ENCODE data around the gene GABRA4. TPM values are rescaled to one million over a fixed set of nuclear protein-coding genes. Genes with fewer than 3 reads are reported as not detected.

The GABRA4 gene
- 17.5 TPM for polyA plus RNA-seq (2012; ENCODE audit: insufficient read depth, insufficient read length, low read depth)

DNA sequence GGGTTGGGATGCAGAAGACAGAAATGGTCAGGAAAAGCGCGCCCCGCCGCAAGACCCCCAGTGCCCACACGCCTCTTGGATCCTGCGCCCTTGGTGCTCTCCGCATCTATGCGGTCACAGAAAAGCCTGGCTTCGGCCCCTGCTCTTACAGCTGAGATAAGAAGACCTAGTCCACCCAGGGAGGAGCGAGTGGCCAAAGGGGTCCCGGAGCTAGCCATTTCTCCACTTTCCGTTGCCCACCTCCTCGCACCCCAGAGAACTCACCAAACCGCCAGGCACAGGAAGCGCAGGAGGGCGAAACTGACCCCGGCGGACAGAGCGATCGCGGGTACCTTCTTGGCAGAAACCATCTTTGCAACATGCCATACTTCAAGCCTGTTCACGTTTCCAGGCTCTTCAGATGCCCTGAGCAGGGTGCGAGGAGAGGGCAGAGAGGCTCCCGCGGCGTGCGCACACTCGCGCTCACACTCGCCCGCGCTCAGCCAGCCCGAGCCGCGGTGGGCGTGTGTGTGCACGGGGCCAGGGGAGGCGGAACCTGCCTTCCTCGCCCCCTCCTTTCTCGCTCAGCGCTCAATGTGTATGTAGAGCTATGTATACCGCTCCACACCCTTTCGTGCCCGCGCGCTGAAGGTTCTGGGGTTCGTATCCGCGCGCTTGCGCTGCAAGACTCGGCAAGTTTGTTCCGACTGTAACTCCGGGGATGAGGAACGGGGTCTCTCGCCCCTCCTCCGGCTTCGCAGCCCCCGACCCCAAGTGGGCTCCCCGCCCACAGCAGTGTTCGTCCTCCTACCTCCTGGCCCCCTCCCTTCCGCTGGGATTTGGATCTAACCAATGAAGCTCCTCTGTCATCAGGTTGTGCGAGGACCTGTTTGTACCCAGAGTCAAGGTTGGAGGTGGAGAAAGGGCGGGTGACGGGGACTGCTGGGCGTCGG, at the start of gene GABRA4:
Gene GABRA4, minus strand, starts transcription at position 507 of the 932 bp plus-strand sequence. Its CDS starts 157 bp downstream, at position 350.
- Histone ChIP-seq H3K4me1 (no peaks in the 10 kb centered on the region), H3K36me3 (no peaks in the 10 kb centered on the region), H3K4me3 (ENCODE audit: low read depth, low read length) (peak within 1 kb of the TSS; percentile 82), H3K27me3 (peaks cover 4% of the 10 kb centered on the region; the same call in 1 of the 2 replicates), H3K9me3 (no peaks in the 10 kb centered on the region)
- DNase-seq, result peak; percentile 36
- TF ChIP-seq CTCF (IDR thresholded peaks at IDR 0.05; ENCODE audit: low read depth, low read length), result no peak

DNA sequence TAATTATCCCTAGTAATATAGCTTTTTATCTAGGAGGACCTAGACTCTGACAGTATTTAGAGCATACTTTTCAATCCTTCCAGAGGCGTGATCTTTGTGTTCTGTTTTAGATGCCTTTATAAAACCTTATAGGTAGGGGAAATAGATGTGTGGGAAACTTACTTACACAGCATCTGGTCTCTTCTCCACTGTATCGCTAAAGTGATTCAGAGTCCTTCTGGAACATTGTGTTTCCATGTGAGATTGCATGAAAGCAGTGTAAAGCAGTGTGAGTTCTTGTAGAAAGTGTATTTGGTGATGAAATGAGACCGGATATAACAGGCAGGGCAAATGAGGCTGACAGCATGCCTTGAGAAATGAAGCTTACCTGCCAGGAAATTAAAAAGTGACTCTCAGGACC, 47.4 kb upstream of the GABRA4 start:
- no peaks in the 10 kb centered on the region for H3K27me3 ChIP-seq
- no peak overlapping the region for H3K4me3 ChIP-seq (ENCODE audit: low read depth, low read length)
- peaks cover 4% of the 10 kb centered on the region for H3K4me1 ChIP-seq
- no peaks in the 10 kb centered on the region for H3K9me3 ChIP-seq
- H3K36me3 ChIP-seq, result no peaks in the 10 kb centered on the region
- TF ChIP-seq CTCF (IDR thresholded peaks at IDR 0.05; ENCODE audit: low read depth, low read length), result no peak
- no peak for DNase-seq

DNA sequence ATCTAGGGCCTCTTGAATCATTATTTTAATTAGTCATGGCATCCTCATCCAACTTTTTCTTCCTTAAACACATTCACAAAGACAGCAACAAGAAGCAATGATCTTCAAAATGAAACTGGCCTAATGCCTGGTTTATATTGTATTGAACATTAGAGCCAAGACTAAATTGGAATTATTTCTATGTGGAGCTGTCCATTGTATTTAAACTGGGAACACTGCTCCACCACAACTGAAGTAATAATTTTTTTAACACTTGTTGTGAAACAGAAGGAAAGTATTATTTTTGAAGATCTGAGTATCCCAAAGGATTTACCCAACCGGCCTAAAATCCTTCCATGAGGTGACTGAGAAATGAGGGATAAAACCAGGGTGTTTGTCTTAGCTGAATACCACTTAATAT, 44.9 kb upstream of the GABRA4 start:
- TF ChIP-seq CTCF (IDR thresholded peaks at IDR 0.05; ENCODE audit: low read depth, low read length), result no peak
- H3K9me3 ChIP-seq, result no peaks in the 10 kb centered on the region
- no peak overlapping the region for H3K4me3 ChIP-seq (ENCODE audit: low read depth, low read length)
- DNase-seq, result no peak
- H3K36me3 ChIP-seq, result no peaks in the 10 kb centered on the region
- H3K27me3 ChIP-seq, result no peaks in the 10 kb centered on the region
- H3K4me1 ChIP-seq, result peaks cover 9% of the 10 kb centered on the region

DNA sequence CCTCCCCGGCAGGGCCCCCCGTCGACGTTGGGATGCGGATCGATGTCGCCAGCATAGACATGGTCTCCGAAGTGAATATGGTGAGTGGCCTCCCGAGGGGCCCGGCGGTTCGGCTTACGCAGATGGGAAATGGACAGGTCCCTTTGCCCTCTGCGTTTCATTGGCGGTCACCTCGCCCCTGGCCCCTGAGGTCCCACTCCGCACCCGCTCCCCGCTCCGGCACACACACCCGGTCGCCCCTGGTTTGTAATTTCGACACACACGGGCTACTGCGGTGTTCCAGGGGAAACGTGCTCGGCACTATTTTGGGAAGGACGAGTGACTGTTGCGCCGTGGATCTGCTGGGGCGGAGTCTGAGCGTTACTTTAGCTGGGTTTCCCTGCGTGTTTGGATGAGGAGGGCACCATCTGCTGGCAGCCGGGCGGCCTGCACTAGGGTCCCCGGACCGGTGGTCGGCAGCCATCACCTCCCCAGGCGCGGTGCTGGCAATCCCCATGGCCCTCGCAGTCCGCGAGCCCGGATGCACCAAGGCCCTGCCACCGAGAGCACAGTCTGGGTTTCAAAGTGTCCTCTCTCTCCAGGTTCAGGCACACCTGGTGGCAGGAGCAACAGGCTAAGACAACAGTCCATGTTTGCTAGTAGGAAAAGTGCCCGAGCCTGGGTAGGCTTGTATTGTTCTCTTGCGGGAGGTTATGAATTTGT, 39.2 kb upstream of the GABRA4 start:
- H3K27me3 ChIP-seq, result no peaks in the 10 kb centered on the region
- peak overlapping the region; percentile 89 for H3K4me3 ChIP-seq (ENCODE audit: low read depth, low read length)
- H3K4me1 ChIP-seq, result peaks cover 9% of the 10 kb centered on the region
- peak; percentile 91 for DNase-seq
- no peaks in the 10 kb centered on the region for H3K9me3 ChIP-seq
- H3K36me3 ChIP-seq, result no peaks in the 10 kb centered on the region
- TF ChIP-seq CTCF (IDR thresholded peaks at IDR 0.05; ENCODE audit: low read depth, low read length), result peak; percentile 84

DNA sequence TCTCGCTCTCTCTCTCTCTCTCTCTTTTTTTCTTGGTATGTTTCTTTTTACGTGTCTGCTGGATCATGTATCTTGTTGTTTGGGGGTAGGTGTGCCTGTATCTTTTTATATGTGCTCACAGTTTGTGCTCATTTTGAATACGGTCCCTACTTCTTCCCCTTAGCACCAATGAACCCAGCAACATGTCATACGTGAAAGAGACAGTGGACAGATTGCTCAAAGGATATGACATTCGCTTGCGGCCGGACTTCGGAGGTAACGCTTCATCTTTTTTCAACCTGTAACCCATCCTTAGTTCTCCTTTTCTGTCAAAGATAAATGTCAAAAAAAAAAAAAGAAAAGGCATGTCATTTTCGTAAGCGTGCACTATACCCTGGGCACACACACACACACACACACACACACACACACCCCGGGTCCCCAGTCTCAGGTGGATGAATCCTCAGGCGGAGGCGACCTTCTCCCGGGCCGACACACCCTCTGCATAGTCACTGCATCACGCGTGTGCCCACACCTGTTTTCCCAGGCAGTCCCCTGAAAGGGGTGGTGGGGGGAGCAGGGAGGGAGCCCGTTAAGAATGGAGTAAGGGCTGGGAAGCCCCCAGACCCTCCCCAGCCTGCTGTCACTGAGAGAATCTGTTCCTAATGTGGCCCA, 38.5 kb upstream of the GABRA4 start:
- no peaks in the 10 kb centered on the region for H3K27me3 ChIP-seq
- DNase-seq, result no peak
- no peaks in the 10 kb centered on the region for H3K9me3 ChIP-seq
- TF ChIP-seq CTCF (IDR thresholded peaks at IDR 0.05; ENCODE audit: low read depth, low read length), result no peak
- H3K4me3 ChIP-seq (ENCODE audit: low read depth, low read length), result peak overlapping the region; percentile 89
- peaks cover 9% of the 10 kb centered on the region for H3K4me1 ChIP-seq
- H3K36me3 ChIP-seq, result no peaks in the 10 kb centered on the region
